ENCODE measurements around the gene SLC25A19.

GRCh38 chr17:75241143-75241430 lies 48.1 kb downstream of the SLC25A19 start:
- TF ChIP-seq EZH2 (IDR thresholded peaks at IDR 0.05; ENCODE audit: low read depth, unreplicated experiment) (no peak), CTCF (conservative IDR thresholded peaks at IDR 0.05; ENCODE audit: low read depth in 2 of 2) (no peak), REST (IDR thresholded peaks at IDR 0.05; ENCODE audit: unreplicated experiment) (no peak), POLR2AphosphoS5 (IDR thresholded peaks at IDR 0.05; ENCODE audit: low read depth) (no peak), EZH2phosphoT487 (IDR thresholded peaks at IDR 0.05; ENCODE audit: unreplicated experiment) (no peak), ZNF114 (CRISPR knock-in tag; IDR thresholded peaks at IDR 0.05) (no peak), JUNB (IDR thresholded peaks at IDR 0.05; ENCODE audit: unreplicated experiment) (no peak), CREB1 (CRISPR knock-in tag; IDR thresholded peaks at IDR 0.05; ENCODE audit: low read depth) (no peak), ETS1 (IDR thresholded peaks at IDR 0.05) (no peak), ZNF462 (CRISPR knock-in tag; IDR thresholded peaks at IDR 0.05) (no peak), STAT1 (IDR thresholded peaks at IDR 0.05; ENCODE audit: unreplicated experiment) (no peak)

Measured in GM23338 (cell line).